Measurements from ENCODE around the gene DZIP1. TPM values are rescaled to one million over a fixed set of nuclear protein-coding genes. Genes with fewer than 3 reads are reported as not detected.

DZIP1 gene
- total and polyA plus RNA-seq, 10 of the 15 experiments (the other 5 are each of a cell fraction or from before 2014, with no cell fraction given): 0.01 to 1.9 (median 0.55) TPM

- peak; percentile 86; the same call in 1 of the 2 replicates for TF ChIP-seq NKRF (conservative IDR thresholded peaks at IDR 0.05)
- TF ChIP-seq PML (IDR thresholded peaks at IDR 0.05; ENCODE audit: low read length): peak; percentile 80; the same call in 1 of the 2 replicates
- TF ChIP-seq IRF4 (IDR thresholded peaks at IDR 0.05; ENCODE audit: low read depth, low read length): no peak
- peak; percentile 81 for TF ChIP-seq IKZF1 (conservative IDR thresholded peaks at IDR 0.05)
- TF ChIP-seq SMAD5 (IDR thresholded peaks at IDR 0.05; ENCODE audit: low read depth): peak; percentile 19; the same call in 1 of the 2 replicates
Observed at GRCh38 chr13:95676762-95677563, 32.5 kb upstream of the DZIP1 start, which contains the start of gene DNAJC3 (continued).

- peak overlapping the region; percentile 88 for H3K27ac ChIP-seq (ENCODE audit: control insufficient read depth, insufficient read depth)
- no peaks in the 10 kb centered on the region for H3K36me3 ChIP-seq (ENCODE audit: control insufficient read depth in 2 of 2, insufficient read depth in 2 of 2, low read length in 1 of 2)
- H2AFZ ChIP-seq (ENCODE audit: control insufficient read depth, low read depth, low read length): peak overlapping the region; percentile 85
- no peaks in the 10 kb centered on the region for H3K27me3 ChIP-seq (replicated peaks in 1 of 2; ENCODE audit: control insufficient read depth in 2 of 2, insufficient read depth in 2 of 2, low read length in 1 of 2)
- 2% methylated on average over 32 of the region's 32 CpGs for WGBS (ENCODE audit: insufficient coverage, insufficient replicate concordance, low lambda C conversion rate, missing lambda C conversion rate)
- RAD21 ChIA-PET (ENCODE audit: unreplicated experiment): interaction anchor here (0.6 to 1.1 kb wide), 5 partner anchors 13 to 119 kb away, joined by 3 to 4 read pairs (median 3); no protein-coding TSS in a partner anchor
- POLR2A ChIA-PET: interaction anchor here (1.0 kb wide), 1 partner anchor 86 kb away, joined by 3 read pairs; no protein-coding TSS in a partner anchor
- H3K79me2 ChIP-seq (ENCODE audit: control insufficient read depth, insufficient read depth, low read length): peaks cover 57% of the 10 kb centered on the region
- no peak for FAIRE-seq
- peak; percentile 19 for ATAC-seq
- H3K4me1 ChIP-seq (ENCODE audit: control insufficient read depth, insufficient read depth, low read length): no peaks in the 10 kb centered on the region
- peak overlapping the region; percentile 72 for H3K4me2 ChIP-seq (ENCODE audit: control insufficient read depth, insufficient read depth)
- DNase-seq (ENCODE audit: low read depth, low spot score): no peak
- SMC1A ChIA-PET (ENCODE audit: uncharacterized antibody, unreplicated experiment): interaction anchor here (1.2 kb wide), 1 partner anchor 15 kb away, joined by 3 read pairs; no protein-coding TSS in a partner anchor
- no peaks in the 10 kb centered on the region for H4K20me1 ChIP-seq (ENCODE audit: control insufficient read depth, insufficient read depth)
- intact Hi-C loops (cut with micrococcal nuclease; ENCODE audit: unreplicated experiment): loop anchor here (5.0 kb wide), 2 partner anchors 156 to 1756 kb away; partner anchors contain the start of gene RAP2A
- H3K9me3 ChIP-seq (replicated peaks; ENCODE audit: control insufficient read depth, insufficient read depth, low read length): peaks cover under 1% of the 10 kb centered on the region; the same call in 2 of the 3 replicates
- BruUV-seq (replicated peaks): TSS peak; percentile 91
- CTCF ChIA-PET: interaction anchor here (0.5 to 1.5 kb wide), 5 partner anchors 16 to 349 kb away, joined by 3 to 5 read pairs (median 4); no protein-coding TSS in a partner anchor
- peak overlapping the region; percentile 86 for H3K4me3 ChIP-seq
- in situ Hi-C loops (cut with MboI): loop anchor here (25.0 kb wide), 1 partner anchor 1761 kb away; the partner anchor contains the start of gene RAP2A
- H3K9ac ChIP-seq (ENCODE audit: control insufficient read depth, insufficient read depth, low read length): peak overlapping the region; percentile 94
- TF ChIP-seq CREB1 (IDR thresholded peaks at IDR 0.05; ENCODE audit: low read depth) (0 out of 2 replicates have a peak, but pooled peaks have one; percentile 35), CREM (IDR thresholded peaks at IDR 0.05; ENCODE audit: low read depth) (0 out of 2 replicates have a peak, but pooled peaks have one; percentile 10), TAF1 (IDR thresholded peaks at IDR 0.05; ENCODE audit: borderline replicate concordance, low read depth, low read length) (no peak), SMC3 (IDR thresholded peaks at IDR 0.05; ENCODE audit: borderline replicate concordance, low read length) (no peak), RB1 (IDR thresholded peaks at IDR 0.05; ENCODE audit: borderline replicate concordance) (peak; percentile 59; the same call in 1 of the 2 replicates), SMAD5 (IDR thresholded peaks at IDR 0.05; ENCODE audit: low read depth) (0 out of 2 replicates have a peak, but pooled peaks have one; percentile 16), MTA2 (IDR thresholded peaks at IDR 0.05; ENCODE audit: low read depth) (0 out of 2 replicates have a peak, but pooled peaks have one; percentile 27), NKRF (conservative IDR thresholded peaks at IDR 0.05) (peak; percentile 30; the same call in 1 of the 2 replicates), SMAD1 (IDR thresholded peaks at IDR 0.05; ENCODE audit: low read depth, partially characterized antibody) (peak; percentile 43), EED (IDR thresholded peaks at IDR 0.05; ENCODE audit: low read depth) (peak; percentile 39; the same call in 1 of the 2 replicates)
- TF ChIP-seq, protein P1, sequence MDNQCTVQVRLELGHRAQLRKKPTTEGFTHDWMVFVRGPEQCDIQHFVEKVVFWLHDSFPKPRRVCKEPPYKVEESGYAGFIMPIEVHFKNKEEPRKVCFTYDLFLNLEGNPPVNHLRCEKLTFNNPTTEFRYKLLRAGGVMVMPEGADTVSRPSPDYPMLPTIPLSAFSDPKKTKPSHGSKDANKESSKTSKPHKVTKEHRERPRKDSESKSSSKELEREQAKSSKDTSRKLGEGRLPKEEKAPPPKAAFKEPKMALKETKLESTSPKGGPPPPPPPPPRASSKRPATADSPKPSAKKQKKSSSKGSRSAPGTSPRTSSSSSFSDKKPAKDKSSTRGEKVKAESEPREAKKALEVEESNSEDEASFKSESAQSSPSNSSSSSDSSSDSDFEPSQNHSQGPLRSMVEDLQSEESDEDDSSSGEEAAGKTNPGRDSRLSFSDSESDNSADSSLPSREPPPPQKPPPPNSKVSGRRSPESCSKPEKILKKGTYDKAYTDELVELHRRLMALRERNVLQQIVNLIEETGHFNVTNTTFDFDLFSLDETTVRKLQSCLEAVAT (IDR thresholded peaks at IDR 0.05): peak; percentile 57
Observed at GRCh38 chr13:95676105-95676761, 31.7 kb upstream of the DZIP1 start.
